Fibroblast of peridontal ligament (primary cell): Measurements from ENCODE around the gene ANKRD53.

Source experiments
- DNase-seq: peaks from one replicate; pipeline ENCODE4 v3.0.0-alpha.2; 2010; ENCODE audit errors: extremely low read depth

ANKRD53 gene

GRCh38 chr2:70965506-70965905 lies 12.9 kb upstream of the ANKRD53 start:
- DNase-seq, result no peak

GRCh38 chr2:70966681-70967080 lies 11.7 kb upstream of the ANKRD53 start:
- DNase-seq, result no peak

- DNase-seq, result no peak
Observed at GRCh38 chr2:70967189-70967588, 11.2 kb upstream of the ANKRD53 start.

- no peak for DNase-seq
Observed at GRCh38 chr2:70974592-70974991, 3.8 kb upstream of the ANKRD53 start.

GRCh38 chr2:70975237-70975636 lies 3.2 kb upstream of the ANKRD53 start:
- DNase-seq, result no peak

- peak; percentile 87 for DNase-seq
Observed at GRCh38 chr2:70977605-70978205, 725 bp upstream of the ANKRD53 start.

GRCh38 chr2:70979180-70979488 lies 704 bp downstream of the ANKRD53 start:
- DNase-seq, result no peak

- no peak for DNase-seq
Observed at GRCh38 chr2:70979626-70980025, 1.2 kb downstream of the ANKRD53 start.

GRCh38 chr2:70981421-70981820 lies 3.0 kb downstream of the ANKRD53 start:
- DNase-seq, result no peak

- DNase-seq, result no peak
Observed at GRCh38 chr2:70981866-70982810, 3.7 kb downstream of the ANKRD53 start.

GRCh38 chr2:70982971-70983370 lies 4.5 kb downstream of the ANKRD53 start:
- DNase-seq, result no peak

- DNase-seq, result no peak
Observed at GRCh38 chr2:70983506-70984227, 5.2 kb downstream of the ANKRD53 start.

- no peak for DNase-seq
Observed at GRCh38 chr2:70984228-70984575, 5.8 kb downstream of the ANKRD53 start.

- peak; percentile 16 for DNase-seq
Observed at GRCh38 chr2:70984576-70985282, 6.3 kb downstream of the ANKRD53 start.

GRCh38 chr2:70985283-70985688 lies 6.9 kb downstream of the ANKRD53 start:
- no peak for DNase-seq

- DNase-seq, result no peak
Observed at GRCh38 chr2:70985956-70986355, 7.5 kb downstream of the ANKRD53 start.

- no peak for DNase-seq
Observed at GRCh38 chr2:70986499-70987189, 8.2 kb downstream of the ANKRD53 start.

- no peak for DNase-seq
Observed at GRCh38 chr2:70987386-70987785, 9.0 kb downstream of the ANKRD53 start.

- DNase-seq, result no peak
Observed at GRCh38 chr2:70988151-70988550, 9.7 kb downstream of the ANKRD53 start.

GRCh38 chr2:70988726-70989648 lies 10.6 kb downstream of the ANKRD53 start:
- no peak for DNase-seq
